GM06990 (cell line): ENCODE data around the gene FAM83D.

ENCODE experiments used
- DNase-seq: peaks from one replicate; pipeline ENCODE4 v3.0.0-alpha.2; 2011; ENCODE audit not compliant: insufficient read length; ENCODE audit errors: extremely low read depth
- H3K27me3 ChIP-seq: replicated peaks from 2 replicates; pipeline ENCODE4 v1.6.0; 2011; ENCODE audit warnings: low read length; ENCODE audit not compliant: control insufficient read depth, insufficient read depth
- H3K36me3 ChIP-seq: 2 replicates; pipeline ENCODE4 v1.5.1; 2011; ENCODE audit warnings: low read length; ENCODE audit not compliant: control insufficient read depth, insufficient read depth
- H3K4me3 ChIP-seq: replicated peaks from 2 replicates; pipeline ENCODE4 v1.5.1; 2011; ENCODE audit warnings: low read depth, mild to moderate bottlenecking, control low read depth, low read length
- TF ChIP-seq, protein P1 (sequence below): IDR thresholded peaks from 2 replicates; pipeline ENCODE4 v1.5.1; 2011; ENCODE audit warnings: low read length, control low read depth, mild to moderate bottlenecking, inconsistent platforms; ENCODE audit not compliant: insufficient read depth, poor library complexity, severe bottlenecking

Gene FAM83D

DNA sequence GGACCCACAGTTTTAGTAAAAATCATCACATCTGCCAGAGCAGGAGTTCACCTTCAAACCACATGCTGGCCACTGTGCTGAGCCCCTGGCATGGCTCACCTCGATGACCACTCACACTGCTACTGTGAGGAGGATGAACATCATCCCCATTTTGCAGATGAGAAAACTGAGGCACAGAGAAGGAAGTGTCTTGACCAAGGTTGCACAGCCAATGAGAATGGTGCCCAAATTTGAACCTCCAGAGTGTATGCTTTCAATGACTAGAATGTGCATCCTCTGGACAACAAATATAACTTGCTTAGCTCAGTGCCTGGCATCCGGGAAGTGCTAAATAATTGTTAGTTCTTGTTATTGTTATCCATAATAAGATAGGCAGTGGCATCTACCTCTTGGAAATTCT lies 37.2 kb upstream of the FAM83D start:
- Histone ChIP-seq H3K36me3 (peaks cover 16% of the 10 kb centered on the region), H3K4me3 (no peak overlapping the region), H3K27me3 (no peaks in the 10 kb centered on the region)
- TF ChIP-seq, protein P1, sequence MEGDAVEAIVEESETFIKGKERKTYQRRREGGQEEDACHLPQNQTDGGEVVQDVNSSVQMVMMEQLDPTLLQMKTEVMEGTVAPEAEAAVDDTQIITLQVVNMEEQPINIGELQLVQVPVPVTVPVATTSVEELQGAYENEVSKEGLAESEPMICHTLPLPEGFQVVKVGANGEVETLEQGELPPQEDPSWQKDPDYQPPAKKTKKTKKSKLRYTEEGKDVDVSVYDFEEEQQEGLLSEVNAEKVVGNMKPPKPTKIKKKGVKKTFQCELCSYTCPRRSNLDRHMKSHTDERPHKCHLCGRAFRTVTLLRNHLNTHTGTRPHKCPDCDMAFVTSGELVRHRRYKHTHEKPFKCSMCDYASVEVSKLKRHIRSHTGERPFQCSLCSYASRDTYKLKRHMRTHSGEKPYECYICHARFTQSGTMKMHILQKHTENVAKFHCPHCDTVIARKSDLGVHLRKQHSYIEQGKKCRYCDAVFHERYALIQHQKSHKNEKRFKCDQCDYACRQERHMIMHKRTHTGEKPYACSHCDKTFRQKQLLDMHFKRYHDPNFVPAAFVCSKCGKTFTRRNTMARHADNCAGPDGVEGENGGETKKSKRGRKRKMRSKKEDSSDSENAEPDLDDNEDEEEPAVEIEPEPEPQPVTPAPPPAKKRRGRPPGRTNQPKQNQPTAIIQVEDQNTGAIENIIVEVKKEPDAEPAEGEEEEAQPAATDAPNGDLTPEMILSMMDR: no peak
- no peak for DNase-seq

DNA sequence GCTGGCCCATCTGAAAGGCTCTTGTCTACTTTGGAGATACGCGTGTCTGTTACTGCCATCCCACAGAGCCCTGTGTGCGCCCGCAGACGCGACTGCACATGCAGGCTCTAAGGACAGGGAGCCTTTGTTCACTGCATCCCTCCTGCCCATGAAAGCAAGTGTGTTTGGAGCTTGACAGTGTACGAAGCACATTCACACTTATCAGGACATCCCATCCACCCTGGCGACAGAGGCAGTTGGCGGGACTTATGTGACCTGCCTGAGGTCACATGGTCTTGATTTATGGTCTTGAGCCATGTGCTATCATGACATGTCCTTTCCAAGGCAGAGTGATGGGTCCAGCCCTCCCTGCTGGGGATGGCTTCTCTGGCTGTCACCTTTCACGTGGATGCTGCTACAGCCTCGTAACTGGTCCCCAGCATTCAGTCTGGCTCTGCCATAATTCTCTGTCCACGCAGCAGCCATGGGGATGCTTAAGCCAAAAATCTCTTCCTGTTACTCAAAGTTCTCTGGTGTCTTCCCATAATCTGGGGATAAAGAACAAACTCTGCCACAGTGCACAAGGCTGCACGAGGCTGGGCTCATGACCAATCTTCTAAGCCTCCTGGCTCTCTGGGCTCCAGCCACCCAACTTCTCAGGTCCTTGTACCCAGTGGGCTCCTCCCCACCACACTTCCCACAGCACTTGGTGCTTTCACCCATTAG lies 36.3 kb upstream of the FAM83D start:
- TF ChIP-seq, protein P1: no peak
- Histone ChIP-seq H3K36me3 (peaks cover 19% of the 10 kb centered on the region), H3K4me3 (no peak overlapping the region), H3K27me3 (no peaks in the 10 kb centered on the region)
- no peak for DNase-seq

DNA sequence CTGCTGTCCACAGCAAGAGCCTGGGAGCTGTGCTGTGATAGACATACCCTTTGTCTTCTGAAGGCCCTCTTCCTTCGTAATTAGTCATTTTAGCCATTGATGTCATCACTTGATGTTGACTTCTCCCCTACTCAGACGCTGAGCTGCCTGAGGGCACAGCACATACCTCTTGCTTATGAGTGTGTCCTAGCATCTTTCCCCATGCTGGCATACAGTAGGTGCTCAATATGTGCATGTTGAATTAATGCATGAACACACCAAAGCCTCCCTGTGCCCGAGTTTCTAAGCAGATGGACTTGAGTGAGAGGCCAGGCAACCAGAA lies 35.8 kb upstream of the FAM83D start:
- peaks cover 20% of the 10 kb centered on the region for H3K36me3 ChIP-seq
- H3K27me3 ChIP-seq: no peaks in the 10 kb centered on the region
- DNase-seq: no peak
- TF ChIP-seq, protein P1: no peak
- H3K4me3 ChIP-seq: no peak overlapping the region

DNA sequence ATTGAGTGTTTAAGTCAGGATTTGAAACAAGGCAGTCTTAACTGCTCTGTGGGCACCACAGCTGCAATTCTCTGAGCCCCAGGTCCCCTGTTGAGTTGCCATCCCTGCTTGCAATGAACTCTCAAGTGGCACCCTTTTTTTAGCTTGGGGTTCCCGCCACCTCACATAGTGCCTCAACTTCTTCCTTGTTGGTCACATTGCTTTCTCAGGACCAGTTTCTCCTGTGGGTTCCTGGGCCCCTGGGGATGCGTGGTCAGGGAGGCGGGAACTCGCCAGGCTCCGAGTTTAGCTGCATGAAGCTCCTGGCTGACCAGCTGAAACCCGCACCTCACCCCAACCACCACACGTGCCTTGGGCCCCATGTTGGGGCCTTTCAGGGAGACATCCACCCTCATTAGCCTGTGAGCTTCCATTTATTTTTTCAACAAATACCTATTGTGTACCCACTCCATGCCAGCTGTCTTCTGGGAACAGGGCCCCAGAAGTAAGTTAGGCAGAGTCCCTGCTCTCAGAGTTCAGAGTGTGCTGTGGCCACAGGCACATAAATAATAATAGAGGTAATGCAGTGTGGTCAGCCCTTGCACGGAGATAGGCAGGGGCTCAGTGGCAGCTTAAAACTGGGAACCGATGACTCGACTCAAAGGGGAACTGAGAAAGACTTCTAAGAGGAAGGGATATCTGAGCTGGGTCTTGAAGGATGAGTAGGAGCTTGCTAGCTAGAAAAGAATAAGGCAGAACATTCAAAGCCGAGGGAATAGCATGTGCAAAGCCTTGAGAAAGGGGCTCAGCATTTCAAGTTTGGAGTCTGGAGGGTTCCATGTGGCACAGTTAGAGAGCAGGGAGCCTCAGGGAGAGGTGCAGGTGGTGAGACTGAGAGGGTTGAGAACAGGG lies 33.9 kb upstream of the FAM83D start:
- H3K27me3 ChIP-seq: no peaks in the 10 kb centered on the region
- peaks cover 24% of the 10 kb centered on the region for H3K36me3 ChIP-seq

DNA sequence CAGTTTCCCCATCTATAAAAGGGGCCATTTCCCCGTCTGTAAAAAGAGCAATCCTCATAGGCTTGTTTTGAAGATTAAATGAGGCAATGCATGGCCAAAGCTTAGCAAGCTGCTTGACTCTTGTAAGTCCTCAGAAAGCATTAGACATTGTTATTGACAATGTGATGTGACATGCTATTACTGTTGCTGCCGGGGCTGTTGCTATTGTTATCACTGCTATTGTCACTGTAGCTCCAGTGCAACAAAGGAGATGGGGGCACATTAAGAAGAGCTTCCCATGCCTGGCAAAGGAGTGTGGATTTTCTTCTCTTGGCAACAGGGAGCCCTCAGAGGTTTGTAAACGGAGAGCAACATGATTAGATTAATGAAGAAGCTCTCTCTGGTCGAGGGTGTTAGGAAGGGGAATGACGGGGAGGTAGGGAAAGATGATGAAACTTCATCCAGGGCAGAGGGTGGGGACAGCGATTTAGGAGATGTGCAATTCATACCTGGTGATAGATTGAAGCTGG lies 33.1 kb upstream of the FAM83D start:
- TF ChIP-seq, protein P1: no peak
- peaks cover 23% of the 10 kb centered on the region for H3K36me3 ChIP-seq
- no peak for DNase-seq
- no peak overlapping the region; the same call in 1 of the 2 replicates for H3K4me3 ChIP-seq
- no peaks in the 10 kb centered on the region for H3K27me3 ChIP-seq

More for the DNA sequence above, 33.9 kb upstream of the FAM83D start:
- peak; percentile 74 for DNase-seq
- H3K4me3 ChIP-seq: no peak overlapping the region
- TF ChIP-seq, protein P1: no peak
